HG03060 (cell line): ENCODE measurements around the gene EPS8.

ENCODE experiments used
- ATAC-seq: cut with Tn5 transposase; IDR thresholded peaks from one replicate; pipeline ENCODE4 v1.9.1; 2021; ENCODE audit warnings: low read depth, moderate number of reproducible peaks; ENCODE audit not compliant: unreplicated experiment

The EPS8 gene

GRCh38 chr12:15584366-15585041 is 204.7 kb downstream of the EPS8 start:
- no peak for ATAC-seq

GRCh38 chr12:15583804-15584203 is 205.4 kb downstream of the EPS8 start:
- ATAC-seq: no peak

GRCh38 chr12:15581006-15581405 is 208.2 kb downstream of the EPS8 start:
- no peak for ATAC-seq

GRCh38 chr12:15580431-15580830 is 208.8 kb downstream of the EPS8 start:
- no peak for ATAC-seq

GRCh38 chr12:15575671-15576541 is 213.3 kb downstream of the EPS8 start:
- no peak for ATAC-seq

GRCh38 chr12:15574353-15574752 is 214.8 kb downstream of the EPS8 start:
- ATAC-seq: no peak
